IMR-90 (cell line): ENCODE measurements around the gene LIPG. TPM values are rescaled to one million over a fixed set of nuclear protein-coding genes. Genes with fewer than 3 reads are reported as not detected.
"Not testable (repeated sequence)": the region's sequence is repeated elsewhere in the genome, so short reads cannot be mapped to it uniquely, and the experiment has no call there.

Source experiments
- ATAC-seq: fragments of 200-7000 bp; cut with Tn5 transposase; 2 replicates; pipeline ENCODE4 v1.9.1; 2020; ENCODE audit warnings: low read depth, mild to moderate bottlenecking, moderate library complexity
- BruUV-seq: library from RNA; stranded (reverse); fragments of 400-500 nt; replicated peaks from 2 replicates; lab custom pipeline; 2021; lab: Mats Ljungman, UMichigan
- CTCF ChIA-PET: fragments of 300-600 bp; formaldehyde crosslinking; extraction: SDS; loops from one replicate; lab custom pipeline; 2021; ENCODE audit warnings: antibody characterized with exemption; lab: Yijun Ruan, JAX
- POLR2A ChIA-PET: fragments of 300-600 bp; sonication (Branson Sonifier 250); formaldehyde crosslinking; loops from one replicate; lab custom pipeline; 2022; ENCODE audit warnings: antibody characterized with exemption; ENCODE audit not compliant: unreplicated experiment; lab: Charles Lee
- DNase-seq: peaks from one replicate; pipeline ENCODE4 v3.0.0; 2013
- H2AFZ ChIP-seq: replicated peaks from 2 replicates; pipeline ENCODE3; 2013; ENCODE audit warnings: low read length, mild to moderate bottlenecking; ENCODE audit not compliant: poor library complexity
- H2AK5ac ChIP-seq: 2 replicates; pipeline ENCODE4 v1.6.1; 2013; ENCODE audit warnings: low read depth, low read length, inconsistent platforms
- H2AK9ac ChIP-seq: replicated peaks from 2 replicates; pipeline ENCODE3; 2013; ENCODE audit warnings: mild to moderate bottlenecking, low read depth, low read length, moderate library complexity; ENCODE audit not compliant: poor library complexity
- H2BK120ac ChIP-seq: 2 replicates; pipeline ENCODE4 v1.6.1; 2013; ENCODE audit warnings: low read depth, low read length, inconsistent platforms
- H2BK15ac ChIP-seq: 3 replicates; pipeline ENCODE4 v1.6.1; 2013; ENCODE audit warnings: low read depth, low read length, inconsistent platforms
- H2BK20ac ChIP-seq: 2 replicates; pipeline ENCODE4 v1.6.1; 2013; ENCODE audit warnings: low read depth, mild to moderate bottlenecking, inconsistent platforms, low read length, moderate library complexity
- H2BK5ac ChIP-seq: 2 replicates; pipeline ENCODE4 v1.6.1; 2013; ENCODE audit warnings: mild to moderate bottlenecking, low read depth, low read length, inconsistent platforms; ENCODE audit not compliant: poor library complexity, severe bottlenecking
- H3K14ac ChIP-seq: replicated peaks from 2 replicates; pipeline ENCODE4 v1.6.1; 2013; ENCODE audit warnings: low read depth, low read length, inconsistent platforms
- H3K18ac ChIP-seq: 2 replicates; pipeline ENCODE4 v1.6.1; 2013; ENCODE audit warnings: low read depth, low read length, control low read depth
- H3K23ac ChIP-seq: 2 replicates; pipeline ENCODE4 v1.6.1; 2013; ENCODE audit warnings: low read depth, low read length, inconsistent platforms
- H3K27ac ChIP-seq: 2 replicates; pipeline ENCODE4 v1.5.1; 2013; ENCODE audit warnings: mild to moderate bottlenecking, control low read depth, low read length; ENCODE audit not compliant: insufficient read depth
- H3K27me3 ChIP-seq: 2 replicates; pipeline ENCODE4 v1.6.1; 2013; ENCODE audit warnings: low read length; ENCODE audit not compliant: control insufficient read depth, insufficient read depth
- H3K36me3 ChIP-seq: 2 replicates; pipeline ENCODE4 v1.6.1; 2013; ENCODE audit warnings: low read length, mixed read lengths; ENCODE audit not compliant: control insufficient read depth, insufficient read depth
- H3K4ac ChIP-seq: 2 replicates; pipeline ENCODE4 v1.6.1; 2013; ENCODE audit warnings: low read depth, low read length, inconsistent platforms
- H3K4me1 ChIP-seq: 2 replicates; pipeline ENCODE4 v1.6.1; 2013; ENCODE audit warnings: low read length, mixed read lengths; ENCODE audit not compliant: control insufficient read depth, insufficient read depth
- H3K4me2 ChIP-seq: 2 replicates; pipeline ENCODE4 v1.6.1; 2013; ENCODE audit warnings: low read depth, mild to moderate bottlenecking, control low read depth, low read length, moderate library complexity
- H3K4me3 ChIP-seq: 2 replicates; pipeline ENCODE4 v1.5.1; 2013; ENCODE audit warnings: low read depth, mild to moderate bottlenecking, control low read depth, low read length, moderate library complexity; ENCODE audit not compliant: insufficient read depth
- H3K56ac ChIP-seq: 2 replicates; pipeline ENCODE4 v1.6.1; 2013; ENCODE audit warnings: low read length, inconsistent platforms; ENCODE audit not compliant: insufficient read depth; ENCODE audit errors: extremely low read depth
- H3K79me1 ChIP-seq, 2 experiments: 2 replicates each; pipeline ENCODE4 v1.6.1; 2013; ENCODE audit warnings: low read length in 2 of 2, inconsistent platforms in 1 of 2, low read depth in 1 of 2
- H3K9ac ChIP-seq: 2 replicates; pipeline ENCODE4 v1.6.1; 2013; ENCODE audit warnings: low read depth, low read length, control low read depth
- H3K9me1 ChIP-seq: 2 replicates; pipeline ENCODE4 v1.6.1; 2013; ENCODE audit warnings: low read length, inconsistent platforms; ENCODE audit not compliant: insufficient read depth
- H3K9me3 ChIP-seq: 2 replicates; pipeline ENCODE4 v1.6.1; 2013; ENCODE audit warnings: low read length; ENCODE audit not compliant: control insufficient read depth, insufficient read depth
- H4K20me1 ChIP-seq: 2 replicates; pipeline ENCODE4 v1.6.1; 2013; ENCODE audit warnings: low read length, inconsistent platforms; ENCODE audit not compliant: insufficient read depth
- H4K5ac ChIP-seq: 2 replicates; pipeline ENCODE4 v1.6.1; 2013; ENCODE audit warnings: mild to moderate bottlenecking, low read depth, low read length, control low read depth
- H4K8ac ChIP-seq, 2 experiments: 2 replicates each; pipeline ENCODE4 v1.6.1; 2013; ENCODE audit warnings: low read depth in 2 of 2, low read length in 2 of 2, control low read depth in 1 of 2, inconsistent platforms in 1 of 2
- H4K91ac ChIP-seq: 2 replicates; pipeline ENCODE4 v1.6.1; 2013; ENCODE audit warnings: low read depth, low read length, inconsistent platforms; ENCODE audit not compliant: insufficient read depth
- WGBS, 2 experiments: methylation state at CpG; one replicate each; pipeline versions ENCODE4 v1.1.5 to v1.1.7; 2013; ENCODE audit warnings: missing lambda C conversion rate in 2 of 2; ENCODE audit not compliant: insufficient read length in 1 of 2; ENCODE audit errors: extremely low coverage in 2 of 2; 5-methylcytosine and 5-hydroxymethylcytosine counted together
- dilution Hi-C: fragments of 300-500 bp; cut with HindIII; formaldehyde crosslinking; loops from one replicate; pipeline ENCODE4 v1.14.3; 2018; ENCODE audit warnings: low sequenced_read_pairs; ENCODE audit not compliant: unreplicated experiment
- in situ Hi-C: fragments of 300-500 bp; cut with MboI; formaldehyde crosslinking; loops from 3 replicates; pipeline ENCODE4 v1.14.3; 2019; ENCODE audit warnings: low sequenced_read_pairs, inconsistent platforms, mixed read lengths
- intact Hi-C: fragments of 100-400 bp; cut with micrococcal nuclease; formaldehyde crosslinking; loops from 2 replicates; pipeline ENCODE4 v1.10.0; 2022
- polyA plus RNA-seq, 3 experiments: library from polyadenylated mRNA; depleted of rRNA; stranded (reverse); fragments of >200 nt; gene quantifications; 2 replicates each; pipeline ENCODE4 v1.2.3, GENCODE V29; 2012; ENCODE audit warnings: low replicate concordance in 1 of 3
- total RNA-seq: library from RNA; depleted of rRNA; stranded (reverse); fragments of >200 nt; gene quantifications from 2 replicates; pipeline ENCODE4 v1.2.3, GENCODE V29; 2012

LIPG gene
- total and polyA plus RNA-seq, 2 of the 4 experiments (the other 2 are of a cell fraction), result under 0.01 to 0.14 TPM

DNA sequence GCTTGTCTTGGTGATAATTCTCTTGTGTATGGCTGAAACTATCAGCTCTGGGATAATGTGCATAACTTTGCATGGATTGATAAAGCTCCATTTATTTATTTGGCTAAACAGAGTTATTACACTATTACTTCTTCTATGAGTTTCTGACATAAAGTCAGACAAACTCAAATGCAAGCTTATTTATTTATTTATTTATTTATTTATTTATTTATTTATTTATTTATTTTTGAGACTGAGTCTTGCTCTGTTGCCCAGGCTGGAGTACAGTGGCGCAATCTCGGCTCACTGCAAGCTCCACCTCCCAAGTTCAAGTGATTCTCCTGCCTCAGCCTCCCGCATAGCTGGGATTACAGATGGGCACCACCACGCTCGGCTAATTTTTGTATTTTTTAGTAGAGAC, 46.9 kb upstream of the LIPG start:
- no CpG with 5 or more reads among the region's 5 CpGs for WGBS, 2 experiments
- intact Hi-C loops, result not testable (repeated sequence)
- in situ Hi-C loops, result loop anchor here (10.0 to 25.0 kb wide), 2 partner anchors 250 to 672 kb away; partner anchors contain the start of gene MYO5B

More for the DNA sequence above, 46.9 kb upstream of the LIPG start:
- peaks cover 10% of the 10 kb centered on the region for H3K27me3 ChIP-seq
- H3K9me1 ChIP-seq, H4K5ac ChIP-seq, H2AK9ac ChIP-seq, DNase-seq, H3K4ac ChIP-seq, H2BK20ac ChIP-seq, H4K20me1 ChIP-seq, dilution Hi-C loops, H4K91ac ChIP-seq, H3K36me3 ChIP-seq, H2BK120ac ChIP-seq, BruUV-seq, H3K56ac ChIP-seq, H3K4me3 ChIP-seq, H2BK5ac ChIP-seq, H3K79me1 ChIP-seq, H2AK5ac ChIP-seq, H2BK15ac ChIP-seq, H3K4me2 ChIP-seq, H3K18ac ChIP-seq, H2AFZ ChIP-seq, POLR2A ChIA-PET, H3K9ac ChIP-seq, H3K27ac ChIP-seq, ATAC-seq, H3K9me3 ChIP-seq, H3K4me1 ChIP-seq, H3K14ac ChIP-seq, H3K23ac ChIP-seq, H4K8ac ChIP-seq: not testable (repeated sequence)
- CTCF ChIA-PET, result interaction anchor here (1.2 kb wide), 1 partner anchor 343 kb away, joined by 3 read pairs; no protein-coding TSS in a partner anchor
